ENCODE results near the gene EIF5A. TPM values are rescaled to one million over a fixed set of nuclear protein-coding genes. Genes with fewer than 3 reads are reported as not detected.

Gene EIF5A
- polyA plus RNA-seq, 2 of the 4 experiments (the other 2 are of a cell fraction) = 969 to 1,918 TPM

GRCh38 chr17:7290685-7291084 is 16.7 kb upstream of the EIF5A start:
- DNase-seq (ENCODE audit: low read depth in 1 of 2, low spot score in 1 of 2) (no peak), FAIRE-seq (no peak), ATAC-seq (no peak)
- Histone ChIP-seq H3K4me1 (peaks cover 15% of the 10 kb centered on the region; the same call in 2 of the 3 replicates), H3K4me3 (no peak overlapping the region), H3K27ac (no peak overlapping the region), H3K9me3 (no peaks in the 10 kb centered on the region), H3K4me2 (no peak overlapping the region)
- ChIA-PET CTCF (interaction anchor here (1.2 to 13.5 kb wide), 5 partner anchors 10 to 270 kb away, joined by 3 to 446 read pairs (median 5); partner anchors contain the start of gene SLC2A4), POLR2A (no interaction called here)
- 61% methylated on average over 11 of the region's 11 CpGs for WGBS (ENCODE audit: missing lambda C conversion rate)
- TF ChIP-seq EHMT2 (IDR thresholded peaks at IDR 0.05; ENCODE audit: low read depth) = no peak
- TF ChIP-seq MYC (IDR thresholded peaks at IDR 0.05; ENCODE audit: borderline replicate concordance, low read length) = no peak
- no peak for TF ChIP-seq ZC3H11A (IDR thresholded peaks at IDR 0.05)
- TF ChIP-seq KDM5A (IDR thresholded peaks at IDR 0.05) = no peak
- no peak for TF ChIP-seq PBX3 (IDR thresholded peaks at IDR 0.05)
- TF ChIP-seq HOXB5 (CRISPR knock-in tag; IDR thresholded peaks at IDR 0.05) = no peak
- no peak for TF ChIP-seq ELK1 (IDR thresholded peaks at IDR 0.05; ENCODE audit: low read depth, low read length)
- no peak for TF ChIP-seq JUNB (IDR thresholded peaks at IDR 0.05)
- TF ChIP-seq KDM1A (IDR thresholded peaks at IDR 0.05; ENCODE audit: low read depth) = no peak
- TF ChIP-seq SREBF2 (IDR thresholded peaks at IDR 0.05) = no peak
- no peak for TF ChIP-seq NPAS2 (CRISPR knock-in tag; IDR thresholded peaks at IDR 0.05; ENCODE audit: borderline replicate concordance)
- TF ChIP-seq RCOR1 (IDR thresholded peaks at IDR 0.05; ENCODE audit: low read depth, low read length) = no peak
- TF ChIP-seq CHD4 (IDR thresholded peaks at IDR 0.05; ENCODE audit: borderline replicate concordance) = no peak
- no peak for TF ChIP-seq ZFP36 (IDR thresholded peaks at IDR 0.05; ENCODE audit: borderline replicate concordance, partially characterized antibody)

- ATAC-seq = no peak
- ChIA-PET POLR2A (interaction anchor here (1.9 kb wide), 1 partner anchor 11 kb away, joined by 5 read pairs; the partner anchor contains the start of gene SLC2A4), CTCF (interaction anchor here (1.0 to 6.3 kb wide), 8 partner anchors 10 to 241 kb away, joined by 3 to 97 read pairs (median 4); partner anchors contain the start of gene SLC2A4)
- WGBS (ENCODE audit: missing lambda C conversion rate) = 62% methylated on average over 2 of the region's 2 CpGs
- Histone ChIP-seq H3K4me1 (peaks cover 22% of the 10 kb centered on the region; the same call in 2 of the 3 replicates), H3K4me2 (no peak overlapping the region), H3K4me3 (no peak overlapping the region), H3K9me3 (no peaks in the 10 kb centered on the region), H3K27ac (no peak overlapping the region)
- TF ChIP-seq NPAS2 (CRISPR knock-in tag; IDR thresholded peaks at IDR 0.05; ENCODE audit: borderline replicate concordance) = no peak
- no peak for TF ChIP-seq HDAC2 (IDR thresholded peaks at IDR 0.05)
- TF ChIP-seq MAZ (IDR thresholded peaks at IDR 0.05; ENCODE audit: borderline replicate concordance, low read depth, low read length) = no peak
- TF ChIP-seq NR3C1 (IDR thresholded peaks at IDR 0.05) = no peak
- TF ChIP-seq CTCF (IDR thresholded peaks at IDR 0.05) = no peak
- TF ChIP-seq CEBPB (IDR thresholded peaks at IDR 0.05) = no peak
- no peak for DNase-seq (ENCODE audit: low read depth in 1 of 2, low spot score in 1 of 2)
- FAIRE-seq = no peak
These were observed 15.2 kb upstream of the EIF5A start for GRCh38 chr17:7292194-7292593.

- Histone ChIP-seq H3K9me3 (no peaks in the 10 kb centered on the region), H3K4me2 (no peak overlapping the region), H3K4me1 (peaks cover 22% of the 10 kb centered on the region; the same call in 2 of the 3 replicates), H3K4me3 (no peak overlapping the region), H3K27ac (no peak overlapping the region)
- no peak for ATAC-seq
- ChIA-PET CTCF (interaction anchor here (0.7 to 6.3 kb wide), 10 partner anchors 8 to 247 kb away, joined by 3 to 97 read pairs (median 4); partner anchors contain the start of gene SLC2A4), POLR2A (interaction anchor here (1.9 kb wide), 1 partner anchor 12 kb away, joined by 5 read pairs; the partner anchor contains the start of gene SLC2A4)
- DNase-seq (ENCODE audit: low read depth in 1 of 2, low spot score in 1 of 2) = no peak
- 61% methylated on average over 6 of the region's 6 CpGs for WGBS (ENCODE audit: missing lambda C conversion rate)
- TF ChIP-seq BCL3 (IDR thresholded peaks at IDR 0.05) (no peak), ESRRA (IDR thresholded peaks at IDR 0.05; ENCODE audit: borderline replicate concordance, low read length) (no peak), FOSL2 (IDR thresholded peaks at IDR 0.05) (no peak), FOSL2 (CRISPR knock-in tag; IDR thresholded peaks at IDR 0.05) (no peak)
- FAIRE-seq = no peak
These were observed 14.7 kb upstream of the EIF5A start for GRCh38 chr17:7292729-7293128.

Measured in A549 (cell line).